Activated CD8-positive, alpha-beta T cell treated with anti-CD3 and anti-CD28 coated beads for 36 hours (primary cell): ENCODE measurements around the gene BRF1. TPM values are rescaled to one million over a fixed set of nuclear protein-coding genes. Genes with fewer than 3 reads are reported as not detected.

Experiments
- ATAC-seq: fragments of 200-7000 bp; cut with Tn5 transposase; one replicate; pipeline ENCODE4 v1.10.0; 2021; ENCODE audit warnings: mild to moderate bottlenecking, moderate library complexity
- CTCF ChIA-PET: fragments of 350-600 bp; sonication (Branson Sonifier 250); formaldehyde crosslinking; loops from one replicate; lab custom pipeline; 2021; ENCODE audit warnings: antibody characterized with exemption; lab: Charles Lee
- POLR2A ChIA-PET: fragments of 350-600 bp; sonication (Branson Sonifier 250); formaldehyde crosslinking; loops from one replicate; lab custom pipeline; 2021; ENCODE audit warnings: antibody characterized with exemption; lab: Charles Lee
- DNase-seq: peaks from one replicate; pipeline ENCODE4 v3.0.0-alpha.2; 2020
- H3K27ac Mint-ChIP-seq: one replicate; pipeline ENCODE4 v1.8.0; 2021; ENCODE audit warnings: mild to moderate bottlenecking, mixed read lengths
- H3K27me3 Mint-ChIP-seq: one replicate; pipeline ENCODE4 v1.8.0; 2021; ENCODE audit warnings: mixed read lengths
- H3K36me3 Mint-ChIP-seq: one replicate; pipeline ENCODE4 v1.8.0; 2021; ENCODE audit warnings: low read depth, mixed read lengths
- H3K4me1 Mint-ChIP-seq: one replicate; pipeline ENCODE4 v1.8.0; 2021; ENCODE audit warnings: low read depth, mixed read lengths
- H3K4me3 Mint-ChIP-seq: one replicate; pipeline ENCODE4 v1.8.0; 2021; ENCODE audit warnings: mild to moderate bottlenecking, moderate library complexity, mixed read lengths
- H3K9me3 Mint-ChIP-seq: one replicate; pipeline ENCODE4 v1.8.0; 2021; ENCODE audit warnings: mixed read lengths
- CTCF ChIP-seq: fragments of 200-600 bp; IDR thresholded peaks from one replicate; pipeline ENCODE4 v1.8.0; 2022; ENCODE audit warnings: antibody characterized with exemption, mild to moderate bottlenecking
- intact Hi-C: fragments of 100-400 bp; cut with micrococcal nuclease; formaldehyde crosslinking; loops from one replicate; pipeline ENCODE4 v1.10.0; 2022
- total RNA-seq, 2 experiments: library from RNA; stranded (reverse); gene quantifications; one replicate each; pipeline ENCODE4 v1.2.3, GENCODE V29; 2021

Gene BRF1
- total RNA-seq, 2 experiments from 2014 or later, result 25.3 to 26.6 TPM

GRCh38 chr14:105159344-105159743 is 141.5 kb downstream of the BRF1 start:
- Mint-ChIP-seq H3K4me3 (no peak overlapping the region), H3K4me1 (no peaks in the 10 kb centered on the region), H3K27ac (no peak overlapping the region), H3K36me3 (no peaks in the 10 kb centered on the region), H3K27me3 (no peaks in the 10 kb centered on the region), H3K9me3 (no peaks in the 10 kb centered on the region)
- TF ChIP-seq CTCF, result no peak
- POLR2A ChIA-PET, result no interaction called here
- ATAC-seq, result no peak
- no peak for DNase-seq
- CTCF ChIA-PET, result interaction anchor here (1.7 kb wide), 1 partner anchor 9 kb away, joined by 4 read pairs; the partner anchor contains the start of gene JAG2
- intact Hi-C loops, result no loop called here

Other genes starting within 250 kb of the BRF1 start
- 10 to 100 TPM; 15.1 to 16.4 TPM for gene GPR132, start 235.6 kb downstream of the BRF1 start, total RNA-seq
- gene JAG2, start 132.2 kb downstream of the BRF1 start, total RNA-seq, result 1 to 10 TPM; 3.6 to 4.1 TPM
- 1 to 10 TPM; 9.3 to 9.7 TPM for gene NUDT14, start 119.7 kb downstream of the BRF1 start, total RNA-seq
- gene BTBD6, start 52.5 kb downstream of the BRF1 start, total RNA-seq, result 10 to 100 TPM; 24.7 to 26.7 TPM
- gene PACS2, start 13.7 kb upstream of the BRF1 start, total RNA-seq, result 10 to 100 TPM; 26.7 to 30.4 TPM
- gene TEX22, start 97.5 kb upstream of the BRF1 start, total RNA-seq, result 1 to 10 TPM; 1.2 to 2.2 TPM
- 100 to 1,000 TPM; 133 to 140 TPM for gene MTA1, start 118.8 kb upstream of the BRF1 start, total RNA-seq
- gene CRIP2, start 173.8 kb upstream of the BRF1 start, total RNA-seq, result under 1 TPM in 1 of 2 experiments, not detected in 1; 0.45 TPM
- gene CRIP1, start 185.9 kb upstream of the BRF1 start, total RNA-seq, result 10 to 100 TPM; 93.9 to 95.7 TPM
- gene TEDC1, start 190.2 kb upstream of the BRF1 start, total RNA-seq, result 10 to 100 TPM; 30.1 to 31.1 TPM
- gene TMEM121, start 225.6 kb upstream of the BRF1 start, total RNA-seq, result 10 to 100 TPM; 12.0 to 12.1 TPM